GM18870 (cell line): ENCODE data around the gene RASL11B.

Experiments
- ATAC-seq: cut with Tn5 transposase; IDR thresholded peaks from one replicate; pipeline ENCODE4 v1.9.1; 2021; ENCODE audit warnings: moderate library complexity; ENCODE audit not compliant: unreplicated experiment

The RASL11B gene

GRCh38 chr4:52912608-52913007 is 50.5 kb downstream of the RASL11B start:
- ATAC-seq = no peak

GRCh38 chr4:52914051-52914605 is 52.0 kb downstream of the RASL11B start:
- ATAC-seq = no peak

- no peak for ATAC-seq
Observed at GRCh38 chr4:52915191-52915590, 53.1 kb downstream of the RASL11B start.

GRCh38 chr4:52915730-52916300 is 53.7 kb downstream of the RASL11B start:
- no peak for ATAC-seq
